ENCODE results near the gene AGPAT3.

Gene AGPAT3

DNA sequence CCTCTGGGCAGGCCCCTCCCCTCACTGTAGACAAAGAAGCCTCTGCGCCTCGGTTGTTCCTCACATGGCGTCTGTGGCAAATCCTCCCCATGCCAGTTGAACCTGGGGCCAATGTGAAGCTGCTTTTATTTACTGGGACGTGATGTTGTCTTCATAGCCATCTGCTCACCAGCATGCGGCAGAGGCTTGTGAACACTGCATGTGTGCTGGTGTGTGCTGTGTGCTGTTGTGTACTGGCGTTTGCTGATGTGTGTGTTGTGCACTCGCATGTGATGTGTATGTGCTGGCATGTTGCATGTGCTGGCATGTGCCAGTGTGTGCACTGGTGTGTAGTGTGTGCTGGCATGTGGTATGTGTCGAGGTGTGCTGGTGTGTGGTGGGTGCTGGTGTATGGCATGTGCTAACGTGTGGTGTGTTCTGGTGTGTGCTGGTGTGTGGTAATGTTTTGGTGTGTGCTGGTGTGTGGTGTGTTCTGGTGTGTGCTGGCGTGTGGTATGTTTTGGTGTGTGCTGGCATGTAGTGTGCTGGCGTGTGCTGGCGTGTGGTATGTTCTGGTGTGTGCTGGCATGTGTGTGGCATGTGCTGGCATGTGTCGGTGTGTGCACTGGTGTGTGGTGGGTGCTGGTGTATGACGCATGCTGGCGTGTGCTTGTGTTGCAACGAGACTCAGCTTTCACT lies 109.9 kb downstream of the AGPAT3 start:
- Mint-ChIP-seq H3K27ac (peak overlapping the region; percentile 69), H3K4me1 (ENCODE audit: low read depth) (peaks cover 10% of the 10 kb centered on the region), H3K36me3 (ENCODE audit: low read depth) (peaks cover 34% of the 10 kb centered on the region), H3K27me3 (ENCODE audit: low read depth) (no peaks in the 10 kb centered on the region), H3K4me3 (no peak overlapping the region), H3K9me3 (no peaks in the 10 kb centered on the region)
- no peak for DNase-seq (ENCODE audit: low spot score)

DNA sequence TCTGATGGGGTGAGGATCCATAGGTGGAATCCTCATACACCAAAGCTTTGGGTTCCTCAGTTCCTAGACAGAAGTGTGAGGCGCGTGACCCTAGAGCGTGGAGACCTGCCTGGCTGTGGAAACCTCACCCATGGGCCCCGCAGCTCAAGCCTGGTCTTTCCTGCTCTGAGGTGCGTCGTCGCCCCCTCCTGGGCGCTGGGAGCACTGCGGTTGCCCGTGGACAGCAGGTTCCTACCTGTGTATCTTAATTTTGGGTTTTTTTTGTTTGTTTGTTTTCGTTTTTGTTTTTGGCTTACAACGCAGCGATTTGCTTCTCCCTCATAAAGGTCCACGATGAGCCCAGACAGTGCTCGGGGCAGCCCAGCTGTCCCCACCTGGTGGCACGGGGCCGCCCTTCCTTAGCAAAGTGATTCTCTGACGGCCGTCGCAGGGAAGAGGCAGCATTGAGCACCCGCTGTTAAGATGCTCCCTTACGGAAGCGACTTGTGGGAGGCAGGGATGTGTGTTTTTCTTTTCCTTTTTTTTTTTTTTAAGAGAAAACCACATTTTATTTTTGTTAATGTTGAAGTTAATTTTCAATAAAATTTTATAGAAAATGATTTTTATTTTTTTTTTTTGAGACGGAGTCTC lies 110.6 kb downstream of the AGPAT3 start:
- Mint-ChIP-seq H3K4me3 (no peak overlapping the region), H3K27ac (peak overlapping the region; percentile 69), H3K4me1 (ENCODE audit: low read depth) (peaks cover 10% of the 10 kb centered on the region), H3K27me3 (ENCODE audit: low read depth) (no peaks in the 10 kb centered on the region), H3K9me3 (no peaks in the 10 kb centered on the region), H3K36me3 (ENCODE audit: low read depth) (peaks cover 34% of the 10 kb centered on the region)
- peak; percentile 69 for DNase-seq (ENCODE audit: low spot score)

DNA sequence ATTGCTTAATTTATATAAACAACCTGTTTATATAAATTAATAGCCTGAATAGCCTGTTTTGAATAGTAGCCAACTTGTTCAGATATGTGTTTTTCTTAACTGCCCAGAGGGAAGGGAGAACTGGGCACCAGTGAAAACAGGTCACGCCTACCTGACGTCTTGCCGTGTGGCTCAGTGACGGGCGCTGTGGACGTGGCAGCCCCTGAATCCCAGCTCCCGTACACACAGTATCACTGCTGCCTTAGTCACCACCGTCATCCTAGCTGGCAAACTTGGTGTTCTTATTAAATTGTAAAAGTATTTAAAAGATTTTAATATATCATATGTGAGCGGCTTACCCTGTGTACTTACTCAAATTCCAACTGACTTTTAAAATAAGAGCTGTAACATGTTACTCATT lies 111.6 kb downstream of the AGPAT3 start:
- Mint-ChIP-seq H3K36me3 (ENCODE audit: low read depth) (peaks cover 32% of the 10 kb centered on the region), H3K9me3 (no peaks in the 10 kb centered on the region), H3K4me1 (ENCODE audit: low read depth) (peaks cover 12% of the 10 kb centered on the region), H3K27me3 (ENCODE audit: low read depth) (no peaks in the 10 kb centered on the region), H3K4me3 (no peak overlapping the region), H3K27ac (no peak overlapping the region)
- DNase-seq (ENCODE audit: low spot score), result no peak

DNA sequence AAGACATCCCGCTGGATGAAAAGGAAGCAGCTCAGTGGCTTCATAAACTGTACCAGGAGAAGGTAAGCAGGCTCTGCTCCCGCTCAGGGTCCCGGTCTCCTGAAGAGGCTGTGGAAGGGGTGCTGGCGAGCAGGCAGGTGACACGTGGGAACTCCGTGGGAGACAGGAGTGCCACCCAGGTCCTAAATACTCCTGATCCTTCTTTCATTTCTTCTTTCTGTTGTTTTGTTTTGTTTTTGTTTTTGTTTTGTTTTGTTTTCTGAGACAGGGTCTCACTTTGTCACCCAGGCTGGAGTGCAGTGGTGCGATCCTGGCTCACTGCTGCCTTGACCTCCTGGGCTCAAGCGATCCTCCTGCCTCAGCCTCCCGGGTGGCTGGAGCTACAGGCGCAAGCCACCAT lies 113.0 kb downstream of the AGPAT3 start:
- Mint-ChIP-seq H3K9me3 (no peaks in the 10 kb centered on the region), H3K27me3 (ENCODE audit: low read depth) (no peaks in the 10 kb centered on the region), H3K27ac (no peak overlapping the region), H3K36me3 (ENCODE audit: low read depth) (peaks cover 30% of the 10 kb centered on the region), H3K4me1 (ENCODE audit: low read depth) (peaks cover 15% of the 10 kb centered on the region), H3K4me3 (no peak overlapping the region)
- DNase-seq (ENCODE audit: low spot score), result no peak

DNA sequence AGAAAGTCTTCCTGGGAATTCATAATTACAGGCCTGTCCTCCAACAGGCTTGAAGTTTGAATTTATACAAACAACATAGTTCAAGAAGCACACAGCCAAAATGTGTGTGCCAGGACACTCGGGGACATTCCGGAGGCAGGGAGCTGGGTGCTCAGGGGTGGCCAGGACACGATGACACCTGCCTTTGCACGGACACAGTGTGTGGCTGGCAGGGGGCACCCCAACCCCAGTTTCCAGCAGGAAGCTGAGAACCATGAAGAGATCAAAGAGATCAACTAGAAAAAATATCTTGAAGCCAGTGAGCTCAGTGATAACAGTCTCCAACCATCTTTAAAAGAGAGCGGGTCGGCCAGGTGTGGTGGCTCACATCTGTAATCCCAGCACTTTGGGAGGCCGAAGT lies 114.6 kb downstream of the AGPAT3 start:
- no peak overlapping the region for H3K4me3 Mint-ChIP-seq
- peaks cover 16% of the 10 kb centered on the region for H3K4me1 Mint-ChIP-seq (ENCODE audit: low read depth)
- H3K36me3 Mint-ChIP-seq (ENCODE audit: low read depth), result peaks cover 33% of the 10 kb centered on the region
- H3K27ac Mint-ChIP-seq, result no peak overlapping the region
- no peak for DNase-seq (ENCODE audit: low spot score)
- no peaks in the 10 kb centered on the region for H3K27me3 Mint-ChIP-seq (ENCODE audit: low read depth)
- H3K9me3 Mint-ChIP-seq, result no peaks in the 10 kb centered on the region

DNA sequence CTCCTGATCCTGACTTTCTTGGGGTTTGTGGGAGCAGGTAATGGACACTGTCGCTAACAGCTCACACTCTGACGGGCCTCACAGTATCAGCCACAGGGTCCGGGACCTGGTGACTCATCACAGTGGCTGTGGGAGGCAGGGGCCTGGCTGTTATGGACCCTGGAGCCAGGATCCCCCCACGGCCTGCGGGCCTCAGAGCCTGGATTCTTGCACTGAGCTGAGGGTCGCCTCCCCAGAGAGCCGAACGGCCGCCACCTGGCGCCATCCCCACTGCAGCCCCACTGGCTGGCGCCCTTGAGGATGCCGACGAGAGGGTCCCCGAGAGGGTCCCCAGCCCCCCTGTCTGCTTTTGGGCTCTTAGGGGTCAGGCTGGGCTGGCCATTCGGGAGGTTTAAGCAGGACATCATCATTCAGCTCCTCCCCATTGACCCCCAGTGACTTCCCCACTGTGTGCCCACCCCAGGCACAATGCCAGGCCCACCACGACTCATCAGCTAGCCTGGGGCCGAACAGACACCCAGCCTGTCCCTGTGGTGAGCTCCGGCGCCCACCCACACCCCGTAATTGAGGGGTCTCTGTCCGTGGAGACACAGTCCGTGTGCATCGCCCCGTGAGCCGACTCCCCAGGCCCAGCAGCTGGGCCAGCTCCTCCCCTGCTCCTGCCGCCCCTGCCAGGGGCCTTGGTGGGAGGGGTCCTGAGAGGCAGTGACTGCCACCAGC lies 116.3 kb downstream of the AGPAT3 start:
- H3K36me3 Mint-ChIP-seq (ENCODE audit: low read depth), result peaks cover 27% of the 10 kb centered on the region
- H3K27me3 Mint-ChIP-seq (ENCODE audit: low read depth), result no peaks in the 10 kb centered on the region
- DNase-seq (ENCODE audit: low spot score), result no peak
- peaks cover 16% of the 10 kb centered on the region for H3K4me1 Mint-ChIP-seq (ENCODE audit: low read depth)
- H3K9me3 Mint-ChIP-seq, result no peaks in the 10 kb centered on the region
- H3K27ac Mint-ChIP-seq, result no peak overlapping the region
- H3K4me3 Mint-ChIP-seq, result no peak overlapping the region

DNA sequence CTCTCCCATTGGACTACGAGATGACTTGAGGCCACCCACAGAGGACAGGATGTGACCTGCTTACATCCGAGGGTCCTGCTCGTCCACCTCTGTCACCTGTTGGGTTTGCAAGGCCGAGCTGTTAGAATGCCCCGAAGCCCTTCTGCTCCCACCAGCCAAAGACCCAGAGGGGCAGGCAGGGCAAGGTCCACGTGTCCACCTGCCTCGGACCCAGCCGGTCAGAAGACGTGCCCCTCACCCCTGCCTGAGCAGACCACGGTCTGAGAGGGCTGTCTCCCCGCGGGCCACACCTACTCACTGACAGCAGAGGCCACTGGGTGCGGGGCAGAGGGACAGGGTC lies 116.8 kb downstream of the AGPAT3 start:
- H3K4me1 Mint-ChIP-seq (ENCODE audit: low read depth), result peaks cover 16% of the 10 kb centered on the region
- DNase-seq (ENCODE audit: low spot score), result no peak
- no peak overlapping the region for H3K4me3 Mint-ChIP-seq
- H3K36me3 Mint-ChIP-seq (ENCODE audit: low read depth), result peaks cover 27% of the 10 kb centered on the region
- no peak overlapping the region for H3K27ac Mint-ChIP-seq
- no peaks in the 10 kb centered on the region for H3K27me3 Mint-ChIP-seq (ENCODE audit: low read depth)
- H3K9me3 Mint-ChIP-seq, result no peaks in the 10 kb centered on the region

DNA sequence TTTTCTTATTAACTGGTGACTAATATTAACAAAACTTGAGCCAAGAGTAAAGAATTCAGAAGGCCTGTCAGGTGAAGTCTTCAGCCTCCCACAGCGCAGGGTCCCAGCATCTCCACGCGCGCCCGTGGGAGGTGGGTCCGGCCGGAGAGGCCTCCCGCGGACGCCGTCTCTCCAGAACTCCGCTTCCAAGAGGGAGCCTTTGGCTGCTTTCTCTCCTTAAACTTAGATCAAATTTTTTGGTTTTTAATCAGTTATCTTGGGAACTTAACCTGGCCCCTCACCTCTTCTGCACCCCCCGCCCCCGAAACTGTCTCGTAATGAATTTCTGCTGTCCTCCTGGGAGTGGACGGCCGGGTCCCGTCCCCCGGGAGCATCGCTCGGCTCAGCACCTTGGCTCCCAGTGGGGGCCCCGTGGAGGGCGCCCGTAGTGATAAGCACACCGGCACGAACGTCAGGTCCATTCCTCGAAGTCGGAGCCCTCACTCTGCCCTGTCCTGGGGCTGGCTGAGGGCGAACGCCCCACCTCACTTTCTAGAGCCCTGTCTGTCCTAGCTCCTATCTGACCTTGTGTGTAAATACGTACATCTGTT lies 117.6 kb downstream of the AGPAT3 start:
- no peaks in the 10 kb centered on the region for H3K27me3 Mint-ChIP-seq (ENCODE audit: low read depth)
- H3K9me3 Mint-ChIP-seq, result no peaks in the 10 kb centered on the region
- peaks cover 21% of the 10 kb centered on the region for H3K36me3 Mint-ChIP-seq (ENCODE audit: low read depth)
- H3K27ac Mint-ChIP-seq, result no peak overlapping the region
- H3K4me3 Mint-ChIP-seq, result no peak overlapping the region
- peaks cover 16% of the 10 kb centered on the region for H3K4me1 Mint-ChIP-seq (ENCODE audit: low read depth)
- no peak for DNase-seq (ENCODE audit: low spot score)

DNA sequence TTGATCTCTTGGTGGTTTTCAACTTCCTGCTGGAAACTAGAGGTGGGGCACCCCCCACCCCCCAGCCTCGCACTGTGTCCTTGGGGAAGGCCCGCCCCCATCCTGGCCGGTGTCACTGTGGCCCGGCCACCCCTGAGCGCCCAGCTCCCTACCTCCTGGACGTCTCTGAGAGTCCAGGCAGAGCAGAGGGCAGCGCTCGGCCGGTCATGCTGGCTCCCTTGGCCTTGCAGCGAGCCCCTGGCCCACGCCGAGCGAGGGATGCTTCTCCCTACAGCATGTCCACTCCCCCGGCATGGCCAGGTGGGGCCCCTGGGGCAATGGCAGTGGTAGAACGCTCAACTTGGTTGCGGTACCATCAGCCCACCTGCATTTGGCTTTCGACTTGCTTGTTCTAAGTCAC lies 118.4 kb downstream of the AGPAT3 start:
- DNase-seq (ENCODE audit: low spot score), result no peak
- Mint-ChIP-seq H3K27me3 (ENCODE audit: low read depth) (no peaks in the 10 kb centered on the region), H3K27ac (no peak overlapping the region), H3K4me1 (ENCODE audit: low read depth) (peaks cover 16% of the 10 kb centered on the region), H3K4me3 (no peak overlapping the region), H3K36me3 (ENCODE audit: low read depth) (peaks cover 19% of the 10 kb centered on the region), H3K9me3 (no peaks in the 10 kb centered on the region)

DNA sequence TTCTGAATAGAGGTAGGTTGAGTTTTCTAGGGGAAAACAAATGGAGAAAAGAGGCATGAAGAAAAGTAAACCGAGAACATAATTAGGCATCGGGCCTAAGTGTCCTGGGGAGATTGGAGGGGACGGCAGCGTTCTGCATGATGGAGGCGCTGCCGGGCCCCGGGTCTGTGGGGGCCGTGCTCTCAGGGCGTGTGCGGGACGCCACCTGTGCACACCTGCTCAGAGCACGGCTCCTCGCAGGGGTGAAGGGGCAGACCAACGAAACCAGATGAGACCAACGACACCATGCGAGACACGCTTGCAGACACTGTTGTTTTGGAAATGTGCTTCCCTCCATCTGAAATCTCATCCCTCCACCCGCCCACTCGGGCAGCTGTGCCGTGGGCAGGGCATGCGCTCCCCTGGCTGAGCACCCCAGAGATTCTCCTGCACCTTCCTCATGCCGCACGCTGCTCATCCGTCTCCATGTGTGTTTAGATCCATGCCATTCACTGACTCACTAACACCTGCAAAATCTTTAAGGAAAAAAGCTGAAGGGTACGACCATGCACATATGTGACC lies 118.9 kb downstream of the AGPAT3 start:
- peaks cover 16% of the 10 kb centered on the region for H3K4me1 Mint-ChIP-seq (ENCODE audit: low read depth)
- H3K9me3 Mint-ChIP-seq, result no peaks in the 10 kb centered on the region
- H3K27ac Mint-ChIP-seq, result no peak overlapping the region
- no peaks in the 10 kb centered on the region for H3K27me3 Mint-ChIP-seq (ENCODE audit: low read depth)
- H3K36me3 Mint-ChIP-seq (ENCODE audit: low read depth), result peaks cover 16% of the 10 kb centered on the region
- H3K4me3 Mint-ChIP-seq, result no peak overlapping the region
- no peak for DNase-seq (ENCODE audit: low spot score)

DNA sequence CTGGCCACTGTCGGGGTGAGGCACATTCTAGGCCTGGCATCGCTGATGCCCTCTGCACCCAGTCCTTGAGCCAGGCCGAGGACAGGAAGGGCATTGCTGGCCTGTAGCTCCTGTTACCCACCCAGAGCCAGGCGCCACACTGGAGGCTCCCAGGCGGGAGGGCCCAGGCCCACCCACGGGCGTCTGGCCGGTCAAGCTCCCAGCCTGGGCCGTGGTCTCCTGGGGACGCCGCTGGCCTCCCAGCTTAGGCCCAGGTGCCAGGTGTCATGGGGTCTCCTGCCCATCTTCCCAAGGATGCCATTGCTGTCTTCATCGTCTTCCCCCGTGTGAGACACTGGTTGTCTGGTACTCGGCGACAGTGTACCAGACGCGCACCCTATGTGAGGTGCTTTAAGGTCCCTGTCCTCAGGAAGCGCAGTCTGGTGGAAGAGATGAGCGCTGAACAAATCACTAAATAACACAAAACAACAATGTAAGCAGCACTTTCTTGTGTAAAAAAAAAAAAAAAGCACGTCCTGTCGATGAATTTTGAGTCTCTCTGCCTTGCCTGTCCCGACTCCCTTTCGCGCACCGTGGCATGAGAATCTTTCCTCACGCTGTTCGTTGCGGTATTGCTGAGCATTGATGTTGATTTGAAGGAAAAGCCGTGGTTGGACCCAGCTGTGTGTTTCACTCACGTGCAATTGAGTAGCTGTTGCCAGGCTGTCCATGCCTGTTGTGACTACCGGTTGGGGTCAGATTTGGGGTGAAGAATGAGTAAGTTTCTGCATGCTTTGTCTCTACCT lies 120.1 kb downstream of the AGPAT3 start:
- H3K4me1 Mint-ChIP-seq (ENCODE audit: low read depth), result peaks cover 16% of the 10 kb centered on the region
- no peaks in the 10 kb centered on the region for H3K27me3 Mint-ChIP-seq (ENCODE audit: low read depth)
- no peak overlapping the region for H3K4me3 Mint-ChIP-seq
- DNase-seq (ENCODE audit: low spot score), result no peak
- no peaks in the 10 kb centered on the region for H3K9me3 Mint-ChIP-seq
- peaks cover 13% of the 10 kb centered on the region for H3K36me3 Mint-ChIP-seq (ENCODE audit: low read depth)
- peak overlapping the region; percentile 8 for H3K27ac Mint-ChIP-seq

DNA sequence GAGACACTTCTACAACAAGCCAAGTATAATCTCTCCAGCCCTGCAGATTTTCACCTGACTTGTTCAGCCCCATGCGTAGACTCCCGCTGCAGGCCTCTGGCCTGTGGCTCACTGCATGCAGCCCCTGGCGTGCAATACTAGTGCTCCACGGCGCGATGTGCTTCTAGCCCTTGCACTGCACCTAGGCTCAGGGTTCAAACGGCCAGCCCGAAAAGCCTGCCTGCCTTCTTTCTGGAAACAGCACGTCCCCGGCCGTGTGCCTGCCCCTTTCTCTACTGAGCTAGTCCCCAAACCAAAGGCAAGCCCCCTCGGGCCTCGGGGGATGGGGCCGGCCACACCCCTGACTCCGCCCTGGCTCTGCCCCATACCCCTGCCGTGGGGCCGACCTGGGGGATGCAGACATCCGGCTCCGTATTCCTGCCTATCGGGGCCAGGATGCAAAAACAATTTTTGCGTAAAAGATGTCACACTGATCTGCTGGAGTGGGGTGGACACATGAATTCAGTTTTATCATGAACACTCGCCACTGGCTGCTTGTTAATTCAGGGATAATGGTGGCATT lies 120.7 kb downstream of the AGPAT3 start:
- H3K4me1 Mint-ChIP-seq (ENCODE audit: low read depth), result peaks cover 16% of the 10 kb centered on the region
- peaks cover 12% of the 10 kb centered on the region for H3K36me3 Mint-ChIP-seq (ENCODE audit: low read depth)
- no peak overlapping the region for H3K4me3 Mint-ChIP-seq
- H3K27me3 Mint-ChIP-seq (ENCODE audit: low read depth), result no peaks in the 10 kb centered on the region
- no peak for DNase-seq (ENCODE audit: low spot score)
- H3K27ac Mint-ChIP-seq, result peak overlapping the region; percentile 8
- H3K9me3 Mint-ChIP-seq, result no peaks in the 10 kb centered on the region

All from T-helper 2 cell treated with Interferon-gamma antibody and Interleukin-4, amounts not matched to agents 5 μg/mL and 100 μg/mL, for 36 hours (primary cell).